H9 (cell line): ENCODE data around the gene TENT5C. TPM values are rescaled to one million over a fixed set of nuclear protein-coding genes. Genes with fewer than 3 reads are reported as not detected.

Experiments used
- DNase-seq: peaks from one replicate; pipeline ENCODE4 v3.0.0-alpha.2; 2017
- H2AFZ ChIP-seq: one replicate; pipeline ENCODE4 v1.6.1; 2013; ENCODE audit warnings: mild to moderate bottlenecking, low read length, control low read depth, moderate library complexity
- H2AK5ac ChIP-seq: 2 replicates; pipeline ENCODE4 v1.6.1; 2013; ENCODE audit warnings: low read length, control low read depth, mixed read lengths; ENCODE audit not compliant: insufficient read length
- H2BK120ac ChIP-seq: one replicate; pipeline ENCODE4 v1.6.1; 2013; ENCODE audit warnings: low read depth, mild to moderate bottlenecking, low read length, control low read depth, inconsistent platforms; ENCODE audit not compliant: poor library complexity, severe bottlenecking
- H2BK12ac ChIP-seq: 2 replicates; pipeline ENCODE4 v1.6.1; 2013; ENCODE audit warnings: low read length, control low read depth, mixed read lengths, low read depth; ENCODE audit not compliant: insufficient read length
- H2BK15ac ChIP-seq: 2 replicates; pipeline ENCODE4 v1.6.1; 2013; ENCODE audit warnings: low read depth, low read length, control low read depth
- H2BK20ac ChIP-seq: one replicate; pipeline ENCODE4 v1.6.1; 2013; ENCODE audit warnings: low read depth, mild to moderate bottlenecking, low read length, control low read depth, inconsistent platforms; ENCODE audit not compliant: poor library complexity, severe bottlenecking
- H2BK5ac ChIP-seq: 2 replicates; pipeline ENCODE4 v1.6.1; 2013; ENCODE audit warnings: low read length, control low read depth, mixed read lengths; ENCODE audit not compliant: insufficient read length
- H3K14ac ChIP-seq: 2 replicates; pipeline ENCODE4 v1.6.1; 2013; ENCODE audit warnings: low read length, control low read depth; ENCODE audit not compliant: insufficient read depth
- H3K18ac ChIP-seq: 2 replicates; pipeline ENCODE4 v1.6.1; 2013; ENCODE audit warnings: low read depth, mild to moderate bottlenecking, mixed read lengths, low read length, control low read depth; ENCODE audit not compliant: insufficient read length
- H3K23ac ChIP-seq: 2 replicates; pipeline ENCODE4 v1.6.1; 2013; ENCODE audit warnings: low read length, control low read depth, mixed read lengths, low read depth; ENCODE audit not compliant: insufficient read length
- H3K23me2 ChIP-seq: 2 replicates; pipeline ENCODE4 v1.6.1; 2013; ENCODE audit warnings: low read depth, mild to moderate bottlenecking, mixed read lengths, low read length, control low read depth; ENCODE audit not compliant: insufficient read length, poor library complexity, severe bottlenecking
- H3K27ac ChIP-seq: 2 replicates; pipeline ENCODE4 v1.5.1; 2013; ENCODE audit warnings: low read length, control low read depth, mixed read lengths, low read depth; ENCODE audit not compliant: insufficient read length
- H3K27me3 ChIP-seq: 2 replicates; pipeline ENCODE4 v1.6.1; 2013; ENCODE audit warnings: low read length, control low read depth, inconsistent platforms; ENCODE audit not compliant: insufficient read depth
- H3K4ac ChIP-seq: 2 replicates; pipeline ENCODE4 v1.6.1; 2013; ENCODE audit warnings: low read depth, mild to moderate bottlenecking, control low read depth, inconsistent platforms, low read length, moderate library complexity
- H3K4me1 ChIP-seq: 2 replicates; pipeline ENCODE4 v1.6.1; 2013; ENCODE audit warnings: low read length, control low read depth, inconsistent platforms; ENCODE audit not compliant: insufficient read depth
- H3K4me2 ChIP-seq: 2 replicates; pipeline ENCODE4 v1.6.1; 2013; ENCODE audit warnings: low read length, control low read depth, mixed read lengths; ENCODE audit not compliant: insufficient read length, insufficient read depth
- H3K56ac ChIP-seq: 2 replicates; pipeline ENCODE4 v1.6.1; 2013; ENCODE audit warnings: low read depth, mild to moderate bottlenecking, mixed read lengths, low read length, control low read depth; ENCODE audit not compliant: insufficient read length
- H3K79me1 ChIP-seq: 2 replicates; pipeline ENCODE4 v1.6.1; 2013; ENCODE audit warnings: low read depth, mild to moderate bottlenecking, moderate library complexity, low read length, control low read depth, inconsistent platforms; ENCODE audit not compliant: insufficient read depth, poor library complexity, severe bottlenecking
- H3K79me2 ChIP-seq: 2 replicates; pipeline ENCODE4 v1.6.1; 2013; ENCODE audit warnings: low read length, control low read depth, inconsistent platforms; ENCODE audit not compliant: insufficient read depth
- H3K9ac ChIP-seq: 2 replicates; pipeline ENCODE4 v1.6.1; 2013; ENCODE audit warnings: low read length, control low read depth, mixed read lengths; ENCODE audit not compliant: insufficient read length; ENCODE audit errors: extremely low read depth
- H3K9me3 ChIP-seq: one replicate; pipeline ENCODE4 v1.6.1; 2013; ENCODE audit warnings: low read depth, low read length, inconsistent platforms; ENCODE audit not compliant: control insufficient read depth
- H3T11ph ChIP-seq: one replicate; pipeline ENCODE4 v1.6.1; 2013; ENCODE audit warnings: mild to moderate bottlenecking, low read length, control low read depth, inconsistent platforms
- H4K20me1 ChIP-seq: one replicate; pipeline ENCODE4 v1.6.1; 2013; ENCODE audit not compliant: control insufficient read depth, insufficient read length, insufficient read depth
- H4K5ac ChIP-seq: 2 replicates; pipeline ENCODE4 v1.6.1; 2013; ENCODE audit warnings: low read depth, mild to moderate bottlenecking, mixed read lengths, low read length, control low read depth; ENCODE audit not compliant: insufficient read length
- H4K8ac ChIP-seq: replicated peaks from 2 replicates; pipeline ENCODE4 v1.6.1; 2013; ENCODE audit warnings: low read length, control low read depth, mixed read lengths, low read depth; ENCODE audit not compliant: insufficient read length
- H4K91ac ChIP-seq: 2 replicates; pipeline ENCODE4 v1.6.1; 2013; ENCODE audit warnings: low read depth, mild to moderate bottlenecking, moderate library complexity, mixed read lengths, low read length, control low read depth; ENCODE audit not compliant: insufficient read length
- H3K27ac Mint-ChIP-seq, 3 experiments: 2 replicates in 2 of 3; 3 replicates in 1 of 3; pipeline ENCODE4 v1.8.0; 2020 to 2021; ENCODE audit warnings: mixed read lengths in 3 of 3, mild to moderate bottlenecking in 1 of 3, moderate library complexity in 1 of 3
- H3K27me3 Mint-ChIP-seq: 2 replicates; pipeline ENCODE4 v1.8.0; 2021; ENCODE audit warnings: low read depth, mild to moderate bottlenecking, moderate library complexity, mixed read lengths
- H3K36me3 Mint-ChIP-seq, 3 experiments: 2 replicates in 2 of 3; 3 replicates in 1 of 3; pipeline ENCODE4 v1.8.0; 2020 to 2021; ENCODE audit warnings: low read depth in 3 of 3, mixed read lengths in 3 of 3; ENCODE audit not compliant: insufficient read depth in 1 of 3
- H3K4me1 Mint-ChIP-seq, 2 experiments: 2 replicates each; pipeline ENCODE4 v1.8.0; 2020; ENCODE audit warnings: mixed read lengths in 2 of 2
- H3K4me3 Mint-ChIP-seq, 2 experiments: 2 replicates in 1 of 2; 3 replicates in 1 of 2; pipeline ENCODE4 v1.8.0; 2020 to 2021; ENCODE audit warnings: mild to moderate bottlenecking in 2 of 2, mixed read lengths in 2 of 2, moderate library complexity in 1 of 2
- H3K9me3 Mint-ChIP-seq, 2 experiments: 2 replicates in 1 of 2; 3 replicates in 1 of 2; pipeline ENCODE4 v1.8.0; 2020; ENCODE audit warnings: mild to moderate bottlenecking in 2 of 2, mixed read lengths in 2 of 2, moderate library complexity in 1 of 2
- WGBS: extraction: QIAGEN DNeasy Blood & Tissue Kit; methylation state at CpG from one replicate; pipeline ENCODE4 v1.1.7; 2013; ENCODE audit warnings: missing lambda C conversion rate, low lambda C conversion rate, mixed read lengths; ENCODE audit not compliant: insufficient read length; ENCODE audit errors: extremely low coverage; 5-methylcytosine and 5-hydroxymethylcytosine counted together
- total RNA-seq: library from RNA; stranded (reverse); gene quantifications from 2 replicates; pipeline ENCODE4 v1.2.1, GENCODE V29; 2021
- TF ChIP-seq, protein P1 (sequence below): fragments of 200-600 bp; sonication (generic); conservative IDR thresholded peaks from 3 replicates; pipeline ENCODE4 v1.8.0; 2021; ENCODE audit warnings: antibody characterized with exemption, mild to moderate bottlenecking

TENT5C gene
- total RNA-seq, 1 experiment from 2014 or later = 0.37 TPM

DNA sequence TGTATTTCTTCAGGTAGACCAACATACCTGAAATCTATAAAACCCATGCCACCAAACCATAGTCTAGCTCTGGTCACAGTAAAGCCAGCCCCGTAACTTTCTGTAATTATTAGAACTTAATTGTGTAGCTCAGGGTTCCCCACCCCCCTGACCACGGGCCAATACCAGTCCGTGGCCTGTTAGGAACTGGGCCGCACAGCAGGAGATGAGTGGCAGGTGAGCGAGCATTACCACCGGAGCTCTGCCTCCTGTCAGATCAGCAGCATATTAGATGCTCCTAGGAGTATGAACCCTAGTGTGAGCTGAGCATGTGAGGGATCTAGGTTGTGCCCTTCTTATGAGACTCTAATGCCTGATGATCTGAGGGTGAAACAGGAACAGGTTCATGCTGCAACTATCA is 14.6 kb downstream of the TENT5C start:
- Histone ChIP-seq H2BK5ac (no peak overlapping the region), H3T11ph (no peak overlapping the region), H3K79me2 (no peaks in the 10 kb centered on the region), H3K56ac (no peak overlapping the region), H4K91ac (no peak overlapping the region), H3K9ac (no peak overlapping the region), H2BK20ac (no peak overlapping the region), H3K79me1 (no peaks in the 10 kb centered on the region), H3K23ac (no peak overlapping the region), H3K4me1 (no peaks in the 10 kb centered on the region), H2AK5ac (no peak overlapping the region), H2BK15ac (no peak overlapping the region), H4K5ac (no peak overlapping the region), H3K27ac (no peak overlapping the region), H2BK120ac (no peak overlapping the region), H3K27me3 (no peaks in the 10 kb centered on the region), H3K9me3 (no peaks in the 10 kb centered on the region), H3K23me2 (no peaks in the 10 kb centered on the region), H3K4me2 (no peak overlapping the region), H4K8ac (no peak overlapping the region), H2AFZ (no peak overlapping the region), H2BK12ac (no peak overlapping the region), H4K20me1 (no peaks in the 10 kb centered on the region), H3K18ac (no peak overlapping the region), H3K14ac (no peak overlapping the region), H3K4ac (no peak overlapping the region)
- Mint-ChIP-seq H3K4me3 (no peak overlapping the region), H3K27ac (no peak overlapping the region), H3K9me3 (no peaks in the 10 kb centered on the region), H3K27me3 (peaks cover 24% of the 10 kb centered on the region), H3K36me3 (no peaks in the 10 kb centered on the region; a peak in 1 of 7 replicates), H3K4me1 (peaks cover 0 to 5% of the 10 kb centered on the region in 2 experiments; a peak in 2 of 4 replicates)
- TF ChIP-seq, protein P1, sequence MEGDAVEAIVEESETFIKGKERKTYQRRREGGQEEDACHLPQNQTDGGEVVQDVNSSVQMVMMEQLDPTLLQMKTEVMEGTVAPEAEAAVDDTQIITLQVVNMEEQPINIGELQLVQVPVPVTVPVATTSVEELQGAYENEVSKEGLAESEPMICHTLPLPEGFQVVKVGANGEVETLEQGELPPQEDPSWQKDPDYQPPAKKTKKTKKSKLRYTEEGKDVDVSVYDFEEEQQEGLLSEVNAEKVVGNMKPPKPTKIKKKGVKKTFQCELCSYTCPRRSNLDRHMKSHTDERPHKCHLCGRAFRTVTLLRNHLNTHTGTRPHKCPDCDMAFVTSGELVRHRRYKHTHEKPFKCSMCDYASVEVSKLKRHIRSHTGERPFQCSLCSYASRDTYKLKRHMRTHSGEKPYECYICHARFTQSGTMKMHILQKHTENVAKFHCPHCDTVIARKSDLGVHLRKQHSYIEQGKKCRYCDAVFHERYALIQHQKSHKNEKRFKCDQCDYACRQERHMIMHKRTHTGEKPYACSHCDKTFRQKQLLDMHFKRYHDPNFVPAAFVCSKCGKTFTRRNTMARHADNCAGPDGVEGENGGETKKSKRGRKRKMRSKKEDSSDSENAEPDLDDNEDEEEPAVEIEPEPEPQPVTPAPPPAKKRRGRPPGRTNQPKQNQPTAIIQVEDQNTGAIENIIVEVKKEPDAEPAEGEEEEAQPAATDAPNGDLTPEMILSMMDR = no peak
- no peak for DNase-seq
- no CpG with 5 or more reads among the region's 6 CpGs for WGBS
